Measurements from ENCODE around the gene SCAI.
"Not testable (repeated sequence)": the region's sequence is repeated elsewhere in the genome, so short reads cannot be mapped to it uniquely, and the experiment has no call there.

SCAI gene

DNA sequence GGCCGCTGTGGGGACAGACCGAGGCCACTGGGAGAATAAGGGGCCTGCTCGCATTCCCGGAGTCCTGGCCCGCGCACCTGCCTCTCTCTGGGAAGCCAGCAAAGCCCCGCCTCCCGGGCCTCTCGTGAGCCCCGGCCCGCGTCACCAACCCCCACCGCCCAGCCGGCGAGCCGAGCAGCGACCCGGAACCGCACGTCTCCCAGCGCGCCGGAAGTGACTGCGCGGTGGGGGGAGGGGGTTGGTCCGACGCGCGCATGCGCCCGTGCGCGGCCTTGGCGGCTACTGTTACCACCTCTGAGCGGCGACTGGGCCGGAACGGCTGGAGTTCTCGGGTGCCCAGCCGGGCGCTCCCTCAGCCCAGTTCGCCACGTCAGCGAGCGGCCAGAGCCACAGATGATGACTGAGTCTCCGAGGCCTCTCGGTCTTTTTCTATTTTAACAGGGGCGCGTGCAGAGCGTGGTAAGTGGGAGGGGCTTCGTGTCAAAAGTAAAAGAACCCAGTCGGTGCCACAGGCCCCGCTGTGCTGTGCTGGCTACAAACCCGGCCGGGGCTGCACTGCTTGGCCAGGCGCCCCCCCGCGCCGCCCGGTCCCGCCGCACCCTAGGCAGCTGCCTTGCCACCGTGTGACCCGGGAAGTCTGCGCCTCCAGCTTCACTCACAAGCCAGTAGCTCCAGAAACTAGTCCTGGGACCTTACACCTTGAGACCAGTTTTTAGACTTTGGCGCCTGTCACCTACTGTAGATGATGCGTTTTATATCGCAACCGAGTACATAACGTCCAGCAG is 202.2 kb downstream of the SCAI start, which contains the start of gene GOLGA1:
Gene GOLGA1 (minus strand): TSS at position 190 of the 785 bp plus-strand sequence. CDS start 2,372 bp downstream, outside the sequence.
- DNase-seq, result peak; percentile 70 to 89

DNA sequence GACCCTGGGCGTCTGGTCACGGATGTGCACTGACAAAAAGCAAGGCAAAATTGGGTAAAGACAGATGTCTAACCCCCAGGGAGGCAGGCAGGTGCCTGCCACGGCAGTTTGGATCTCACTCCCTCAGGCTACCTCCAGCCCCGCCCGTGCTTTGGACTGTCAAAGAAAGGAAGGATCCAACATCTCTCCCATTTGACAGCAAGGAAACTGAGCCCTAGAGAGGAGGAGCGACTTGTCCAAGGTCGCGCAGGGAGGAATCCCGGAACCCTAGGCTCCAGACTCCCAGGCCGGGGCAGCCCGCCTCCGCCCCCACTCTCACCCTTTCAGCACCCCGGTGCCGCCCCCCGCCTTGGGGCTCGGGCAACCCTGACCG is 202.8 kb downstream of the SCAI start:
- DNase-seq, result no peak

DNA sequence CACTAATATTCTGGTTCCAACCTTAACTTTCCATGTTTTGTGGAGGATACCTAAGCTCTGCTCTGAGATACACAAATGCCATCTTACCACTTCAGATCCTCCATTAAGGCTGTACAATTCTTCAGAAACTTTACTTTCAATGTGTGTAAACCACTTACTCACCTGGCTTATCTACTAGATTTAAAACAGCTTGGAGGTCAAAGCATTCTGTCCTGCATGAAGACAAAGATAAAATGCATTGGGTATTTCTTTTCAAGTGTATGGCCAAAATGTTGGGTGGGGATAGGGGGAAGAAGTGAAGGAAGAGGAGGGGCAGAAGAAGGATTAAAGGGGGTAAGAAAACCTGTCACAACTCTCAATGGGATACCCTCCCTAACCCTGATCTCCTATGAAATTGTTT is 203.4 kb downstream of the SCAI start:
- no peak for DNase-seq

DNA sequence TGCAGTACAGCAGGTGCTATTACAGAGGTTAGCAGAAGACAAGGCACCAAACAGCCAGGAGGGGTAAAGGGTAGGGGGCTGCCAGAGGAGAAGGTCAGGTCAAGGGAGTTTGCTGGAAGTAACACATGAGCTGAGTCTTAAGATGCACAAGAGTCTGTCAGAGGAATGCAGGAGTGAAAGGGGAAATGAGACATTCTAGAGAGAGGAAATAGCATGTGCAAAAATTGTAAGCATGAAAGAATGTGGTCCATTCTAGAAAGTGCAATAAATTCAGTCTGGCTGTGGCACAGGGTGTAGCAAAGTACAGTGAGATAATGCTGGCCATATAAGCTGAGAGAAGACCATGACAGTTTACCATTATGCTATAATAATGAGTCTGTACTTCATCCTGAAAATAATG is 209.0 kb downstream of the SCAI start:
- DNase-seq, result no peak

DNA sequence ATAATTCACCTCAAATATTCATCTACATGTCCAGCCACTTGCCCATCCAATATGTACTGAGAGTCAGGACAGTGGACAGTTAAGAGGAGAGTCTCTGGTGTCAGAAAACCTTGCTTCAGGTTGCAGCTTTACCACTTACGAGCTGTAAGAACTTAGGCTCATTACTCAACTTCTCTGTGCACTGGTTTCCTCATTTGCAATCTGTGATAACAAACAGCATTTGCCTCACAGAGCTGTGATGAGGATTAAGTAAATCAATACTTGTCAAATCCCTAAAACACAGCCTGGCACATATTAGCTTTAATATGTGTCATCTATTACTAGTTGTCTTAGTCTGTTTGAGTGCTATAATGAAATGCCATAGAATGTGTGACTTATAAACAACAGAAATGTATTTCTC is 211.0 kb downstream of the SCAI start:
- no peak for DNase-seq

DNA sequence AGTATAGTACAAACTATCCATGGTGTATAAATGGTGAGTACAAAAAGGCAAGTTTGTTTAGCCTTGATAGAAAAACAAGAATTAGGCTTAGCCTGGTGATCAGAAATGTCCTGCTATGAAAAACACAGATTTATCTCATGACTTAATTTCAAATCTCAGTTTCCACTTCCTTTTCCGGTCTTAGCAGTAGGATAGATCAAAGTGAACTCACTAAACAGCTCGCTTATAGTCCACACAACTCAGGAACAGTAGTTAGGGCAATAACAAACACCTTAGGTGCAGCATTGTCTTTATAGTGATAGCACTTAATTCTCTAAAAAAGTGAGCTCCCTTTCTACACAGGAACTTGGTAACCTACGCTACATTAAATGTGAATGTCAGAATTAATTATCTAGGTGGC is 213.9 kb downstream of the SCAI start:
- DNase-seq, result no peak

DNA sequence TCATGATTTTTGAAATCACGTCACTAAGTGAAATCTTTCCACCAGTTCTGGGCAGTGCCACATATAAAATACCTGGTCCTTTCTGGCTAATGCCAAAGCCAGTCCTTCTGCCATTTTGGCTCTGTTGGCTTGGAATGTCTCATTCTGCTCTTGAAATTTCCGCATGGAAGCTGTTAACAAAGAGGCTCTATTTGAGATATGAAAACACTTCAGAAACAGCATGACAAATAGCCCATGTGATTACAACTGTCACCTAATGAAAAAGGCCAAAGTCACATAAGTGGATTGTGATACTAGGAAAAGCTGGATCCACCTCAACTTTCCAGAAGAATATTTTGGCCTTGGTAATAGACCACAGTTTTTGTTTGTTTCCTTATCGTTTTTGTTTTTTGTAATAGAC is 215.2 kb downstream of the SCAI start:
- no peak for DNase-seq

DNA sequence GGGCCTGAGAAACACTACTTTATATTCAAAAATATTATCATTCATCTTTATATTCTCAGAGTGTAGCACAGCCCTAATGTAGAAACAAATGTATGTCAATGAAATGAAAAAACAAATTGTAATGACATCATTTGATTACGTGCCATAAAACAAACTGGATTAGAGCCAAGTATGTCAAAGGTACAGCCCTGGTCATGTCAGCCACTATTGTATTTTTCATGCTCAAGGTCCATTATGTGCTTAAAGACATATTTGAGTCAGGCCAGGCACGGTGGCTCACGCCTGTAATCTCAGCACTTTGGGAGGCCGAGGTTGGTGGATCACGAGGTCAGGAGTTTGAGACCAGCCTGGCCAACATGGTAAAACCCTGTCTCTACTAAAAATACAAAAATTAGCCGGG is 222.9 kb downstream of the SCAI start:
- DNase-seq, result not testable (repeated sequence)

DNA sequence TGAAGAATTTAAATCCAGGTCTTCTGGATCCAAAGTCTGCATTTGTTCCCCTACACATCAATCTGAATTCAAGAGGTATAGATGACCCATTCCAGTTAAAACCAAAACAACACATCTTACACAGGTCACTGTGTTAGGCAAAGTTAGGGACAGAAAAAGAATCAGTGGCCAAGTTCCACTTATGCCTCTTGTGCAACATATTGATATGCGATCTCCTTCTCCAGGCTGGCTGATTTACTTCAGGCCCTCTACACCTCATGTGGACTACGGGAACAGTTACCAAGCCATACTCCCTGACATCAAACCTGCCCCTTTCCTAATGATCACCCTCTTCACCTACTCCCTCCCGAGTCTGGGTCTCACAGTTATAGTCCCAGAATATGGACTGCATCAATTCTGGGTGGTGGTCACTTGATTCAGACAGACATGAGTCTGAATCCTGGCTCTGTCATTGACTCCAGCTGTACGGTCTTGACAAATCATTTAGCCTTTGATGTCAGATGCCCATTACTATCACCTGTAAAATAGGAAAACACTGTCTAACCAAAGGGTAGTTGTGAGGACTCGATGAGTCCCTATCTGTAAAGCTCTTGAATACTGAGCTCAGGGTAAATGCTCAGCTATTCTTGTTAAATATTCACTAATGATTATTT is 228.4 kb downstream of the SCAI start:
- no peak for DNase-seq

DNA sequence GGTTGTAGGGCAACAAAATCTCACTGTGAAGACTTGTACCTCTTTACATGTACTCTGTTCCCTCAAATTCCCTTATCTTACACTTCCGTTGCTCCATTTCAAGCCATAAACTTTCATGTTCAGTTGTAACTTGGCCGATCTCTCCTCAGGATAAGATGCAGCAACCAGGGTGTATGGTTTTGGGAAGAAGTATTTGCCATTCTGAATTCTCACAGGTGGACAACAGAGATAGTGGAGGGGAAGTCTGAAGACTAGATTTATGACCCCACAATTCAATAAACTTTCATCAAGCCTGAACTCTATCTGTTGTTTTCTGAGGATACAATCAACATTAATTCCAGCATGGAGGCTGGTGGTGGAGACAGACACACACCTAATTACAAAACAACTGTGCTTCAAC is 229.9 kb downstream of the SCAI start:
- no peak for DNase-seq

DNA sequence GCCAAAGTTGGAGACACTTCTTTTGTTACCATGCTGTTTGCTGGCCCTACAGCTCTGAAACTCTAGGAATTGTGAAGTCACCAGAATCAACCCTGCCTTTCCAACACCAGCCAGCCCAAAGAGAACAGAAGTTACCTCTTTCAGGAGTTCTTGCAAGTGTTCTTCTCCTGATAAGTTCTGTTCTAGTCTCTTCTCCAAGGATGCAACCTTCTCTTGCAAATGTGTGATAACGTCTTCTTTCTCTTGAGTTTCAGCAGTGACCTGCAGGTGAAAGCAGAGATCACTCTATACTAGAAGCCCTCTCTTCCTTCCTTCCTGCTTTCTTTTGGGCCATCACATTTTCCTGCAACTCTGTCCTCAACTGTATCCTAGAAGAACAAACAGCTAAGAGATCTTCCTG is 231.6 kb downstream of the SCAI start:
- DNase-seq, result no peak

DNA sequence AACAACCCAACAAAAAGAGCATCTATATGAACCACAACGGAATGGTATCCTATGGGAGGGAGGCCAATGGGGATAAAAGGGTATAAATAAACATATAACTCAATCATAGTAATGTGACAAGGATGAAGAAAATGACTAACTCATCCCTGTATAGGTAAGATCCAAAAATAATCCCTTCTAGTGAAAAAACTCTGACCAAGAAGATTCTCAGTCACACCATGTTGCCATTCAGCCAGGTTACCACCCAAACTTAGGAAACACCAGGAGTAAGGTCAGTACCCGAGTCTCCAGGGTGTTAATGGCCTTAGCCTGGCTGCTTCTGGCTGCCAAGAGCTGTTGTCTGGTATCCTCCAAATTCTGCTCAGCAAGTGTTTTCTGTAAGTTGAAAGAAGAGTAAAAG is 235.2 kb downstream of the SCAI start:
- DNase-seq, result no peak

DNA sequence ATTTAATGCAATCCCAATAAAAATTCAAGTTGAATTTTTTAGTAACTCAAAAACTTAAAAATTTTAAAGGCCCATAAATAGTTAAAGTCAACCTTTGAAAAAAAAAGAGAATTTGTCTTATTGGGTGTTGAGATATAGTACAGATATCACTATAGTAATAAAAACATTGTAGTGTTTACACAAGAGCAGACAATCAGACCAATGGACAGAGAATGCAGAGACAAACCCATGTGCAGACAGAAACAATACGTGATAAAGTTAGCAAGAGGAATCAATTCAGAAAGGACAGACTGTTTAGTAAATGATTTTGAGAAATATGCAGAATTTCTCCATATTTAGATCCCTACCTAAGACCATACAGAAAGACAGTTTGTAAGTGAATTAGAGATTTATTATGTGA is 236.4 kb downstream of the SCAI start:
- DNase-seq, result no peak

DNA sequence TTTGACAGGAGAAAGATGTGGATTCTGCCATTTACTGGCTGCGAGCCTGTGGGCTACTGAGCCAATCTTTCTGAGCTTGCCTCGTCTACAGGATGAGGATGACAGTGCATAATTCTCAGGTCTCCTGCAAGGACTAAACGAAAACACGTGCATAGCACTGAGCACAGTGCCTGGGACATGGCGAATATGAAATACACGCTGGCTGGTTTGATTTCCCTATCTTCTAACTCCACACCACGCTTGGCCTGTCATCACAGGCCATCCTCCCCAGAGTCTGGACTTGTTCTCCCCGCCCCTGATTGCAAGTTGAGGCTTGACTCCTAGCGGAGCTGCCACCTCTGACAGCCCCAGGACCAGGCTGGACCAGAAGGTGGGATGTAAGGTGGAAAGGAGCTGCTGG is 243.5 kb downstream of the SCAI start:
- no peak for DNase-seq

DNA sequence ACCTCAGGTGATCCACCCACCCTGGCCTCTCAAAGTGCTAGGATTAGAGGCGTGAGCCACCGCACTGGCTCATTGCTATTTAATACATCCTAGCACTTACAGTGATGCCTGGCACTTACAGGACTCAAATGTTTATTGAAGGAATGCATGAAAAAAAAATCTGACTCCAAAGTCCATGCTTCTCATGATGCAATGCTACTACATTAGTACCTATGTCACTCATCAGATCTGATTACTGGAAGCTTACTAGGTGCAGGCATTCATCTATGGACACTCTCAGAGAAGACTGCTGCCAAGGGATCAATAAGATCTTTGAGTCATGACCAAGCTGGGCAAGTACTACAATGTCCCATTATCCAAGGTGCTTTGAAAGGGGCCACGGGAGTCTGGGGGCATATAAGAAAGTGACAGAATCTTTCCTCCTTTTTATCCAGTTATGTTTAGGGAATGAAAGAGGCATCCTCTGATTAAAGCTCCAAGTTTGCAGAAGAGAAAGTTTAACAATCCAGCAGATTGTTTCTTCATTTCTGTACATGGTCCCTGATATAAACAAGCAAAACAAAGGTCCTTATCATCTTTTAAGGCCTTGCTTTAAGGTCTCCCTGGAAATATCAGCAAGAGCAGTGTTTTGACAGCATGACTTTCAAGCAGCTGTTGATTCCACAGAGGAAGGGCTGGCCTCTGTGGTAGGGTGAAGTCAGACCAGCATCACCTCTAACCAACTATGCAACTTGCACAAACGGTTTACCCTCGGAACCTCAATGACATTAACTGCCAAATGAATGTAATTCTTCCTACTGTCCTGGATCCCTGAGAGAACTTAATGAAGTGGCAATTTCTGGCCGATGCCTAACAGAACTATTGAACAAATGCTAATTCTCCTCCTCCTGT is 245.5 kb downstream of the SCAI start:
- DNase-seq, result no peak

DNA sequence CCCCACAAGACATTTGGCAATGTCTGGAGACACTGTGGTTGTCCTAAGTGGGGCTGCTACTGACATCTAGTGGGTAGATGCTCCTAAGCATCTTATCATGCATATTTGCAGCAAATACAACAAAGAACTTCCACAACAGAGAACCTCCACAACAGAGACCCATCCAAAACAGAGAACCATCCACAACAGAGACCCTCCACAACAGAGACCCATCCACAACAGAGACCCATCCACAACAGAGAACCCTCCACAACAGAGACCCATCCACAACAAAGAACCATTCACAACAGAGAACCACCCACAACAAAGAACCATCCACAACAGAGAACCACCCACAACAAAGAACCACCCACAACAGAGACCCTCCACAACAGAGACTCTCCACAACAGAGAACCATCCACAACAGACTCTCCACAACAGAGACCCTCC is 248.6 kb downstream of the SCAI start:
- DNase-seq, result peak in 1 of 2 experiments; percentile 6

DNA sequence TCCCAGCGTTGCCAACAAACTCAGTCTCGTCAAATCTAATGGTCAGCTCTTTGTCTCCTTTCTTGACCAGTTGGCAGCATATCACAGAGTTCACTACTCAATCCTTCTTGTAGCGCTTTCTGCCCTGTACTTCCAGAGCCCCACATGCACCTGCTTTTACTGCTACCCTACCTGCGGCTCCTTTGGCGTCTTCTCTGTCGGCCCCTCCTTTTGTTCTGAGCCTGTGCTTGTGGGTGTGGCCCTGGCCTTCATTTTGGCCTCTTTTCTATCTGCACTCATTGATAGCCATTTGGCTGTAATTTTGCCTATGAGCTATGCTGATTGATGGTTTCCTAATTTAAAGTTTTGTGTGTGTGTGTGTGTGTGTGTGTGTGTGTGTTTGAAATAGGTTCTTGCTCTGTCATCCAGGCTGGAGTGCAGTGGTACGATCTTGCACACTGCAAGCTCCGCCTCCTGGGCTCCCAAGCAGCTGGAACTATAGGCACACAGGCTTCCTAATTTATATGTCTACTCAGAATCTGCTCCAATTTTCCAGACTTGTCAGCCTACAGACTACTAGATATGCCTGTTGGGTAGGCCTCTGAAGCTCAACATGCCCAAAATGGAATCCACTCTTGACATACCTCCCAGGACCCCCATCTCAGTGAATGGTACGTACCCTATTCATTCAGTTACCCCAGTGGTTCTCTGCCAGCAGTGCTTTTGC is 249.1 kb downstream of the SCAI start:
- DNase-seq, result no peak
